K562 (cell line): ENCODE data around the gene SYT1. TPM values are rescaled to one million over a fixed set of nuclear protein-coding genes. Genes with fewer than 3 reads are reported as not detected.

Experiments
- ATAC-seq: fragments of 200-7000 bp; cut with Tn5 transposase; 3 replicates; pipeline ENCODE4 v1.9.1; 2020; ENCODE audit warnings: moderate library complexity
- BruUV-seq: library from RNA; stranded (reverse); fragments of 400-500 nt; replicated peaks from 2 replicates; lab custom pipeline; 2021; lab: Mats Ljungman, UMichigan
- CTCF ChIA-PET: fragments of 300-600 bp; formaldehyde crosslinking; extraction: SDS; loops from one replicate; lab custom pipeline; 2021; ENCODE audit warnings: low intra/inter-chr PET ratio; lab: Yijun Ruan, JAX
- POLR2A ChIA-PET: fragments of 300-600, 350-650 bp; sonication (Branson Sonifier 250); formaldehyde crosslinking; extraction: SDS; loops from one replicate; lab custom pipeline; 2021; ENCODE audit warnings: antibody characterized with exemption, inconsistent platforms; lab: Yijun Ruan, JAX
- DNase-seq, 4 experiments: peaks; one replicate each; pipeline versions ENCODE4 v3.0.0 to v3.0.0-alpha.2; 2011 to 2018; ENCODE audit warnings: low spot score in 3 of 4, mixed read lengths in 3 of 4; ENCODE audit errors: extremely low read depth in 1 of 4
- FAIRE-seq: peaks from 2 replicates; lab custom pipeline; 2011; peaks lifted over from hg19 to GRCh38; lab: Jason Lieb, UNC
- H2AFZ ChIP-seq: 2 replicates; pipeline ENCODE4 v1.6.0; 2011; ENCODE audit warnings: low read depth, low read length, control low read depth, inconsistent platforms
- H3K27ac ChIP-seq: fragments of 200-600 bp; 3 replicates; pipeline ENCODE4 v1.8.0; 2011; ENCODE audit warnings: low read depth, mild to moderate bottlenecking, control low read depth, inconsistent platforms, low read length, moderate library complexity, mixed read lengths; ENCODE audit errors: extremely low read depth
- H3K27me3 ChIP-seq, 2 experiments: fragments of 300-600 bp in 1 of 2; 2 replicates in 1 of 2; 3 replicates in 1 of 2; pipeline versions ENCODE4 v1.6.0 to v1.8.0; 2011; ENCODE audit warnings: inconsistent platforms in 2 of 2, low read length in 2 of 2, mild to moderate bottlenecking in 1 of 2, mixed read lengths in 1 of 2, moderate library complexity in 1 of 2; ENCODE audit not compliant: control insufficient read depth in 2 of 2, insufficient read depth in 2 of 2
- H3K36me3 ChIP-seq: fragments of 300-600 bp; 3 replicates; pipeline ENCODE4 v1.8.0; 2011; ENCODE audit warnings: mild to moderate bottlenecking, low read length, inconsistent platforms; ENCODE audit not compliant: control insufficient read depth, insufficient read depth
- H3K4me1 ChIP-seq, 2 experiments: fragments of 200-600 bp in 1 of 2; replicated peaks in 1 of 2; 2 replicates in 1 of 2; 3 replicates in 1 of 2; pipeline versions ENCODE4 v1.5.1 to v1.8.0; 2011; ENCODE audit warnings: inconsistent platforms in 2 of 2, low read length in 2 of 2, mild to moderate bottlenecking in 1 of 2, mixed read lengths in 1 of 2, moderate library complexity in 1 of 2; ENCODE audit not compliant: control insufficient read depth in 2 of 2, insufficient read depth in 2 of 2
- H3K4me2 ChIP-seq: 2 replicates; pipeline ENCODE4 v1.6.1; 2011; ENCODE audit warnings: low read length, control low read depth, inconsistent platforms, mixed read lengths; ENCODE audit not compliant: insufficient read depth
- H3K4me3 ChIP-seq: fragments of 200-600 bp; sonication (generic), shearing (Covaris generic); 2 replicates; pipeline ENCODE4 v1.5.1; 2016; ENCODE audit warnings: control low read depth, inconsistent platforms
- H3K79me2 ChIP-seq: fragments of 200-600 bp; 3 replicates; pipeline ENCODE4 v1.8.0; 2011; ENCODE audit warnings: low read length, inconsistent platforms; ENCODE audit not compliant: control insufficient read depth, insufficient read depth
- H3K9ac ChIP-seq, 2 experiments: 2 replicates each; pipeline versions ENCODE4 v1.6.0 to v1.6.1; 2011; ENCODE audit warnings: low read depth in 2 of 2, low read length in 2 of 2, control low read depth in 1 of 2, inconsistent platforms in 1 of 2, mild to moderate bottlenecking in 1 of 2, mixed read lengths in 1 of 2; ENCODE audit not compliant: insufficient read depth in 1 of 2
- H3K9me1 ChIP-seq: one replicate; pipeline ENCODE4 v1.6.0; 2011; ENCODE audit warnings: inconsistent platforms, mild to moderate bottlenecking, low read length, moderate library complexity; ENCODE audit not compliant: control insufficient read depth, insufficient read depth
- H3K9me3 ChIP-seq: replicated peaks from 2 replicates; pipeline ENCODE4 v1.5.1; 2011; ENCODE audit warnings: low read depth, low read length, inconsistent platforms; ENCODE audit not compliant: control insufficient read depth, insufficient read depth
- H4K20me1 ChIP-seq: replicated peaks from 2 replicates; pipeline ENCODE4 v1.6.1; 2011; ENCODE audit warnings: low read length, inconsistent platforms, mixed read lengths; ENCODE audit not compliant: control insufficient read depth, insufficient read depth
- NCOA1 ChIP-seq: fragments of 450-650 bp; IDR thresholded peaks from 2 replicates; pipeline ENCODE4 v1.6.1; 2016; ENCODE audit warnings: low read depth
- NRF1 ChIP-seq, 2 experiments: fragments of 450-650 bp; IDR thresholded peaks in 1 of 2; conservative IDR thresholded peaks in 1 of 2; 2 replicates each; pipeline ENCODE4 v1.6.1; 2014; ENCODE audit warnings: mild to moderate bottlenecking in 2 of 2
- RAD21 ChIP-seq, 2 experiments: fragments of 250-450 bp in 1 of 2; fragments of 450-650 bp in 1 of 2; sonication (Bioruptor Pico) in 1 of 2; formaldehyde crosslinking in 1 of 2; IDR thresholded peaks in 1 of 2; conservative IDR thresholded peaks in 1 of 2; 2 replicates each; pipeline versions ENCODE4 v1.4.0 to v1.8.0; 2020 to 2022; ENCODE audit warnings: mild to moderate bottlenecking in 2 of 2, moderate library complexity in 1 of 2
- SMC3 ChIP-seq: conservative IDR thresholded peaks from 2 replicates; pipeline ENCODE4 v1.6.1; 2011; ENCODE audit warnings: low read depth, low read length, improper control_type of control experiment; ENCODE audit not compliant: insufficient read depth
- WGBS: fragments of 100-300 bp; shearing (Covaris generic); methylation state at CpG from one replicate; pipeline ENCODE4 v1.1.6; 2016; ENCODE audit warnings: low coverage, mixed read lengths; ENCODE audit not compliant: insufficient coverage; ENCODE audit errors: missing lambda C conversion rate; 5-methylcytosine and 5-hydroxymethylcytosine counted together
- in situ Hi-C: fragments of 300-500 bp; cut with MboI; formaldehyde crosslinking; loops from 4 replicates; pipeline ENCODE4 v1.15.0; 2018; ENCODE audit warnings: inconsistent platforms, mixed read lengths
- intact Hi-C: fragments of 100-400 bp; cut with micrococcal nuclease; formaldehyde crosslinking; loops from 2 replicates; pipeline ENCODE4 v1.14.2; 2022
- polyA plus RNA-seq, 8 experiments: library from polyadenylated mRNA; depleted of rRNA in 4 of 8; stranded (reverse) in 5 of 8; unstranded in 3 of 8; fragments of >200 nt; fragmentation: Nextera tagmentation in 2 of 8; fragmentation: Illumina TruSeq in 1 of 8; extraction: Ambion mirVana in 2 of 8; extraction: Trizol in 1 of 8; gene quantifications; 2 replicates each; pipeline versions ENCODE4 v1.2.1 to v1.2.3, GENCODE V29; 2011 to 2014; ENCODE audit warnings: inconsistent platforms in 1 of 8, missing spikeins in 1 of 8
- total RNA-seq, 7 experiments: library from RNA; depleted of rRNA in 6 of 7; stranded (reverse); fragments of >200 nt in 6 of 7; fragmentation: Illumina TruSeq in 2 of 7; extraction: Trizol in 2 of 7; gene quantifications; 2 replicates each; pipeline versions ENCODE4 v1.2.1 to v1.2.3, GENCODE V29; 2011 to 2021; ENCODE audit warnings: low replicate concordance in 1 of 7
- TF ChIP-seq, protein P1 (sequence below), 3 experiments: IDR thresholded peaks in 2 of 3; conservative IDR thresholded peaks in 1 of 3; 2 replicates each; pipeline ENCODE4 v1.5.1; 2011 to 2012; ENCODE audit warnings: low read length in 3 of 3, mild to moderate bottlenecking in 3 of 3, control low read depth in 2 of 3, improper control_type of control experiment in 1 of 3, inconsistent platforms in 1 of 3, low read depth in 1 of 3, mixed read lengths in 1 of 3, moderate library complexity in 1 of 3; ENCODE audit not compliant: insufficient read depth in 2 of 3

Gene SYT1
- total and polyA plus RNA-seq, 9 of the 15 experiments (the other 6 are each of a cell fraction or from before 2014, with no cell fraction given): 0.03 to 0.13 (median 0.07) TPM; not detected in 4

DNA sequence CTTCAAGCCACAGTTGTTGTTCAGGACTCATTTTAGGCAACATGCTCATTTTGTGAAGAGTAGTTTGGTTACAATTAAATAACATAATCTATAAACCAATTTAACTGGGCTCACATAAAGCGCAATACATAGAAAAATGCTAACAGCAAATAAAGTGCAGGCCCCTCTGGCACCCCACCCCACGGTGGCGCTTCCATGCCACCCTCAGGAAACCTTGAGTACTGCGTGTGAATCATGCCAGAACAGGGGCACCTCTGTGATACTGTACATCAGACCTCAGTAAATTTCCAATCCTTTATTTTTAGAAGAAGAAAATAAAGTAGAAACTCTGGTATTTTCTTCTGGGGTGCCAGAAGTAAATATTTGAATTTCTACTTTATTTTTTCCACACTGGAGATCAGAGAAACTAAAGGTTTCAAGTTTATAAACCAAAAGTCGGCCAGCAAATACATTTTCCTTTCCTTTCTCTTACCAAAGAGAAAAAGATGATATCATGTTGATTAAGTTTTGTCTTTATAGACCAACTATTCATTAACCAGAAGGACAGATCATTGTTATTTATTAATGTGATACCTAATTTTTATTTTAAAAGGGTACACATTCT lies 509.4 kb downstream of the SYT1 start:
- intact Hi-C loops: no loop called here
- FAIRE-seq (no peak), ATAC-seq (peak; percentile 79), DNase-seq (peak; percentile 20 to 43 (median 38))
- Histone ChIP-seq H3K79me2 (no peaks in the 10 kb centered on the region), H3K9me3 (no peaks in the 10 kb centered on the region), H3K36me3 (no peaks in the 10 kb centered on the region), H3K27ac (no peak overlapping the region), H2AFZ (no peak overlapping the region), H3K4me2 (no peak overlapping the region), H3K9ac (no peak overlapping the region), H3K27me3 (no peaks in the 10 kb centered on the region), H3K4me3 (no peak overlapping the region), H4K20me1 (no peaks in the 10 kb centered on the region), H3K9me1 (no peaks in the 10 kb centered on the region), H3K4me1 (no peaks in the 10 kb centered on the region)
- 3% methylated on average over 4 of the region's 5 CpGs for WGBS
- in situ Hi-C loops: no loop called here
- CTCF ChIA-PET: no interaction called here
- no TSS peak for BruUV-seq
- TF ChIP-seq NRF1 (conservative IDR thresholded peaks at IDR 0.05 in 1 of 2, IDR thresholded peaks at IDR 0.05 in 1 of 2): no peak
- TF ChIP-seq SMC3: 0 out of 2 replicates have a peak, but pooled peaks have one; percentile 21
- TF ChIP-seq RAD21 (CRISPR knock-in tag; conservative IDR thresholded peaks at IDR 0.05 in 1 of 2, IDR thresholded peaks at IDR 0.05 in 1 of 2): peak; percentile 38 to 54
- no peak for TF ChIP-seq NCOA1
- TF ChIP-seq, protein P1, sequence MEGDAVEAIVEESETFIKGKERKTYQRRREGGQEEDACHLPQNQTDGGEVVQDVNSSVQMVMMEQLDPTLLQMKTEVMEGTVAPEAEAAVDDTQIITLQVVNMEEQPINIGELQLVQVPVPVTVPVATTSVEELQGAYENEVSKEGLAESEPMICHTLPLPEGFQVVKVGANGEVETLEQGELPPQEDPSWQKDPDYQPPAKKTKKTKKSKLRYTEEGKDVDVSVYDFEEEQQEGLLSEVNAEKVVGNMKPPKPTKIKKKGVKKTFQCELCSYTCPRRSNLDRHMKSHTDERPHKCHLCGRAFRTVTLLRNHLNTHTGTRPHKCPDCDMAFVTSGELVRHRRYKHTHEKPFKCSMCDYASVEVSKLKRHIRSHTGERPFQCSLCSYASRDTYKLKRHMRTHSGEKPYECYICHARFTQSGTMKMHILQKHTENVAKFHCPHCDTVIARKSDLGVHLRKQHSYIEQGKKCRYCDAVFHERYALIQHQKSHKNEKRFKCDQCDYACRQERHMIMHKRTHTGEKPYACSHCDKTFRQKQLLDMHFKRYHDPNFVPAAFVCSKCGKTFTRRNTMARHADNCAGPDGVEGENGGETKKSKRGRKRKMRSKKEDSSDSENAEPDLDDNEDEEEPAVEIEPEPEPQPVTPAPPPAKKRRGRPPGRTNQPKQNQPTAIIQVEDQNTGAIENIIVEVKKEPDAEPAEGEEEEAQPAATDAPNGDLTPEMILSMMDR (IDR thresholded peaks at IDR 0.05 in 2 of 3, conservative IDR thresholded peaks at IDR 0.05 in 1 of 3; ENCODE audit: insufficient read depth in 2 of 3, low read depth in 1 of 3, low read length in 3 of 3): peak; percentile 51 to 54 (median 53)
- POLR2A ChIA-PET: no interaction called here
